ENCODE data around the gene COG5.
"Not testable (repeated sequence)": the region's sequence is repeated elsewhere in the genome, so short reads cannot be mapped to it uniquely, and the experiment has no call there.

The COG5 gene

DNA sequence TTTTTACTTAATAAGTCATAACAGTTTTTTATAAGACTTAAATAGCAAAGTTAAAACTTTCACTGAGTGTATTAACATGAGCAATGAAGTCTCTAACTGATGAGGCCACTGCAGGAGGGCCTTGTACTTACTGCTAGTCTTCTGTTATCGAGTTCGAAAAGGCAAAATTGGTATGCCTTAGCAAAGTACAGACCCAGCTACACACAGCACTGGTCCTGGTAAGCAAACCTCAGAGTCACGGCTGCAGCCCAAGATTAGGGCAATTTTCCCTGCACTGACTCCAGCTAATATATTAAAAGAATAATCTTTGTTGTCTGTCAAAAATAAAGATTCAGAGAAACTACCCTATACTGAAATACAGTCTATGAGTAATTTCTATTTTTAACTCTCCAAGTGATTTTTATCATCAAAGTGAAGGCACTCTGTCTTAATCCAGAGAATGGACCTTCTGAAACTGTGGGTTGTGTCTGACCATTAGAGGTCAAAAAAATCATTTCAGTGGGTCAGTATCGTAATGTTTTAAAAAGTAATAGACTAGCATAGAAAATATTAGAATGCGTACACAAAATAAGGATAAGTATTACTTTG lies 309.2 kb downstream of the COG5 start:
- H3K4me3 ChIP-seq (ENCODE audit: low read depth, low read length) = no peak overlapping the region
- TF ChIP-seq, protein P1, sequence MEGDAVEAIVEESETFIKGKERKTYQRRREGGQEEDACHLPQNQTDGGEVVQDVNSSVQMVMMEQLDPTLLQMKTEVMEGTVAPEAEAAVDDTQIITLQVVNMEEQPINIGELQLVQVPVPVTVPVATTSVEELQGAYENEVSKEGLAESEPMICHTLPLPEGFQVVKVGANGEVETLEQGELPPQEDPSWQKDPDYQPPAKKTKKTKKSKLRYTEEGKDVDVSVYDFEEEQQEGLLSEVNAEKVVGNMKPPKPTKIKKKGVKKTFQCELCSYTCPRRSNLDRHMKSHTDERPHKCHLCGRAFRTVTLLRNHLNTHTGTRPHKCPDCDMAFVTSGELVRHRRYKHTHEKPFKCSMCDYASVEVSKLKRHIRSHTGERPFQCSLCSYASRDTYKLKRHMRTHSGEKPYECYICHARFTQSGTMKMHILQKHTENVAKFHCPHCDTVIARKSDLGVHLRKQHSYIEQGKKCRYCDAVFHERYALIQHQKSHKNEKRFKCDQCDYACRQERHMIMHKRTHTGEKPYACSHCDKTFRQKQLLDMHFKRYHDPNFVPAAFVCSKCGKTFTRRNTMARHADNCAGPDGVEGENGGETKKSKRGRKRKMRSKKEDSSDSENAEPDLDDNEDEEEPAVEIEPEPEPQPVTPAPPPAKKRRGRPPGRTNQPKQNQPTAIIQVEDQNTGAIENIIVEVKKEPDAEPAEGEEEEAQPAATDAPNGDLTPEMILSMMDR (IDR thresholded peaks at IDR 0.05; ENCODE audit: insufficient read depth, low read depth, low read length, missing control alignments) = no peak
- DNase-seq (ENCODE audit: low read depth) = no peak

DNA sequence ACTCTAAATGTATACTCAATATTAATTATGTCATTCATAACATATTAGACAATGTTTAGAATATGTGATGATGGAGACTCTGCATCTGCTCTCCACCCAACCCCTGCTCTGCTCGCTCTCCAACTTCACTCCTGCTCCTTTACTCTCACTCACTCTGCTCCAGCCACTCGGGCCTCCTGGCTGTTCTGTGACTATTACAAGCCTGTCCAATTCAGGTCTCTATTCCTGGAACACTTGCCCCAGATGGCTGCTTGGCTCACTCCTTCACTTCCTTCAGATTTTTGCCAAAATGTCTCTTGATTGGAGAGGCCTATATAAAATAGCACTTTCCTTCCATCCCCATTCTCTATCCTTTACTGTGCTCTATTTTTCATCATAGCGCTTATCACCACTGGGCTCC lies 310.1 kb downstream of the COG5 start:
- H3K4me3 ChIP-seq (ENCODE audit: low read depth, low read length) = no peak overlapping the region
- DNase-seq (ENCODE audit: low read depth) = no peak
- TF ChIP-seq, protein P1 (IDR thresholded peaks at IDR 0.05; ENCODE audit: insufficient read depth, low read depth, low read length, missing control alignments) = no peak

DNA sequence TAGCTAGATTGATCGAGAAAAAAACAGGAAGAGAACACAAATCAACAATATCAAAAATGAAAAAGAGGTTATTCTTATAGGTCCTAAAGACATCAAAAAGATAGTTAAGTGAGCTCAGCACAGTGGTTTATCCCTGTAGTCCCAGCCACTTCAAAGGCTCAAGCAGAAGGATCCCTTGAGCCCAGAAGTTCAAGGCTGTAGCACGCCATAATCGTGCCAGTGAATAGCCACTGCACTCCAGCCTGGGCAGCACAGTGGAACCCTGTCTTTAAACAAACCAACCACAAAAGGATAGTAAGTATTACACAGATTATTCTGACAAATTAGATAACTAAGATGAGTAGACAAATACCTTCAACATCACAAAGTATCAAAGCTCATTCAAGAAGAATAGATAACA lies 311.8 kb downstream of the COG5 start:
- TF ChIP-seq, protein P1 (IDR thresholded peaks at IDR 0.05; ENCODE audit: insufficient read depth, low read depth, low read length, missing control alignments) = no peak
- no peak for DNase-seq (ENCODE audit: low read depth)
- H3K4me3 ChIP-seq (ENCODE audit: low read depth, low read length) = no peak overlapping the region

DNA sequence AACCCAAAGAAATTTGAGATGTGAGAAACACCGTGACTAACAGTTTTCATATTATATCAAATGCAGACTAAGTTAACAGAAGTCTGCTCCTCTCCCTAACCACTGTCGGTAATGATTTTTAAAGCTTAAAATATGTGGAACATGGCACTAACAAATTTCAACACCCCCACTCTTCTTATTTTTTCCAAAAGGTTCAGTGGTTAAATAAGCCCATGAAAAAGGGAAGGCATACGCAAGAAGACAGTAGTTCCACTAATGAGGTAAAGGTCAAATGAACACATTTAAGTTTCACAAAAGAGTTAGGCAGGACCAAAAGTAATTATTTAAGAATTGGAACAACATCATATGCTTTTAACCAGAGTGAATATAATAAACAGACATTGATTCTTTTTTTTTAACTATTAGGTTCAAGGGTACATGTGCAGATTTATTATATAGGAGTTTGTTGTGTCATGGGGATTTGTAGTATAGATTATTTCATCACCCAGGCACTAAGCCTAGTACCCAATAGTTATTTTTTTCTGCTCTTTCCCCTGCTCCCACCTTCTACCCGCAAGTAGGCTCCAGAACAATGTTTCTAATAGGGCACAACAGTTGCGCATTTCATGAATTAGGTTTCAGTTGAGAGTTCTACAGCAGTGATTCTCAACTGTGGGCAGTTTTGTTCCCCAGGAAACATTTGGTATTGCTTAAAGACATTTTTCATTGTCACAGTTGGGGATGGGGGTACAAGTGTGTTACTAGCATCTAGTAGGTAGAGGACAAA lies 315.0 kb downstream of the COG5 start:
- TF ChIP-seq, protein P1 (IDR thresholded peaks at IDR 0.05; ENCODE audit: insufficient read depth, low read depth, low read length, missing control alignments) = no peak
- no peak overlapping the region for H3K4me3 ChIP-seq (ENCODE audit: low read depth, low read length)
- no peak for DNase-seq (ENCODE audit: low read depth)

DNA sequence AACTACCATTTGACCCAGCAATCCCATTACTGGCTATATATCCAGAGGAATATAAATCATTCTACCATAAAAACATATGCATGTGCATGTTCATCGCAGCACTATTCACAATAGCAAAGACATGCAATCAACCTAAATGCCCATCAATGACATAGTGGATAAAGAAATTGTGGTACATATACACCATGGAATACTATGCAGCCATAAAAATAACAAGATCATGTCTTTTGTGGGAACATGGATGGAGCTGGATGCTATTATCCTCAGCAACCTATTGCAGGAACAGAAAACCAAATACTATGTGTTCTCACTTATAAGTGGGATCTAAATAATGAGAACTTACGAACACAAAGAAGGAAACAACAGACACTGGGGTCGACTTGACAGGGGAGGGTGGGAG lies 316.9 kb downstream of the COG5 start:
- DNase-seq (ENCODE audit: low read depth); H3K4me3 ChIP-seq (ENCODE audit: low read depth, low read length): not testable (repeated sequence)

DNA sequence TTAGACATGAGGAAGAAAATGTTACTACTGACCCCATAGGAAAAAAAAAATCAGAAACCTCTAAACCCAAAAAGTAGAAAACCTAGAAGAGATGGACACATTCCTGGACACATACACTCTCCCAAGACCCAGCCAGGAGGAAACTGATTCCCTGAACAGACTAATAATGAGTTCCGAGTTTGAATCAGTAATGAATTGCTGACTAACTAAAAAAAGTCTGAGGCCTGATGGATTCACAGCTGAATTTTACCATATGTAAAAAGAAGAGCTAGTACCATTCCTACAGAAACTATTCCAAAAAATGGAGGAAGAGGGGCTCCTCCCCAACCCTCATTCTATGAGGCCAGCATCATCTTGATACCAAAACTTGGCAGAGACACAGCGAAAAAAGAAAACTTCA lies 319.1 kb downstream of the COG5 start:
- H3K4me3 ChIP-seq (ENCODE audit: low read depth, low read length) = no peak overlapping the region
- DNase-seq (ENCODE audit: low read depth) = no peak
- TF ChIP-seq, protein P1 (IDR thresholded peaks at IDR 0.05; ENCODE audit: insufficient read depth, low read depth, low read length, missing control alignments) = no peak

DNA sequence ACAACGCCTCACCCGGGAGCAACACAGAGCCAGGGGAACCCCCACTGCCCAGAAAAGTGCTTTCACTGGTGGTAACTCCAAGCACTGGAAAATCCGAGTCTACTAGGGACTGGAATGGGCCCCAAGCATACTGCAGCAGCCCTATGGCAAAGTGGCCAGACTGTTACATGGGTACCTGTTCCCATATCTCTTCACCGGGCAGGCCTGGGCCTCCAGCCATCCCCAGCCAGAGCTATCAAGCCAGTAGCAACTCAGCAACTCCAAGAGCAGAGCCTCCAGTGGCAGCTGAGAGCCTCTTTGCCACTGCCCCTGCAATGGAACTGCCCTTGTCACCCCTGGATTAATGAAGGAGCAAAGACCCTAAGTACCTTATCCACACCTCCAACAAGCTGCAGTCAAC lies 321.5 kb downstream of the COG5 start:
- no peak overlapping the region for H3K4me3 ChIP-seq (ENCODE audit: low read depth, low read length)
- DNase-seq (ENCODE audit: low read depth) = no peak
- TF ChIP-seq, protein P1 (IDR thresholded peaks at IDR 0.05; ENCODE audit: insufficient read depth, low read depth, low read length, missing control alignments) = no peak

All from GM12865 (cell line).